NCI-H2081 (cell line): ENCODE data around the gene USP54.

ENCODE experiments used
- DNase-seq, 2 experiments: peaks; one replicate each; lab custom pipeline; 2025; lab: John Stamatoyannopoulos, UW

The USP54 gene

GRCh38 chr10:73519336-73519735 lies 71.8 kb downstream of the USP54 start:
- no peak for DNase-seq

DNA sequence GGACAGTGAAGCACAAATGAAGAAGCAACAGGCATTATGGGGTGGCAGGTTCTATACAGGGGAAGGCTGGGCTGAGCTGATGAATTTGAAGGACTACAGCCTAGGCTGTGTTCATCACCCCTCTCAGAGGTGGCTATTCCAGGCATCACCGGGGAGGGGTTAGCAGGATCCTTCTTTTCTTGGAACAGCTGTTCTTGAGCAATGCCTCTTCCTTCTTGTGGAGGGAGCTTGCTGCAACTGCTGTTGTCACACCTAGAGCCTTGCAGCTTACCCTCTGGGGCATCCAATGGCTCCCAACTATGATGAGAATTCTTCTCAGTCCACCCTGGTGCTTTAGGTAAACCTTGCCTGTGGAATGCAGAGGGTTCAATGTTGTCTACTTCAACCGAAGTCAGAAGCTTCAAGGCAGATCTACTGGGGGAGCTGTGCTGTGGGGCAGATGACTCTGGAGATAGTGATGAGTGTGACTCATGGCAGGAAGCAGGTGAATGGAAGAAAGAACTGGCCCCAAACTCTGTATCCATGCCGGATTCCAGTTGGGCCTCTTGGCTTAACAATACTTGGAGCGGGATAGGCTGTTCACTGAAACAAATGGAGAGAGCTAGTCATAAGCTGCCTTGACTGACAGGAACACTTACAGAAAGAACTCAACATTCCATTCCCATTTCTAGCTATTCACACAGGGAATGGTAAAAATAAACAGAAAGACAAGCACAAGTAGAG lies 73.8 kb downstream of the USP54 start:
- no peak for DNase-seq

DNA sequence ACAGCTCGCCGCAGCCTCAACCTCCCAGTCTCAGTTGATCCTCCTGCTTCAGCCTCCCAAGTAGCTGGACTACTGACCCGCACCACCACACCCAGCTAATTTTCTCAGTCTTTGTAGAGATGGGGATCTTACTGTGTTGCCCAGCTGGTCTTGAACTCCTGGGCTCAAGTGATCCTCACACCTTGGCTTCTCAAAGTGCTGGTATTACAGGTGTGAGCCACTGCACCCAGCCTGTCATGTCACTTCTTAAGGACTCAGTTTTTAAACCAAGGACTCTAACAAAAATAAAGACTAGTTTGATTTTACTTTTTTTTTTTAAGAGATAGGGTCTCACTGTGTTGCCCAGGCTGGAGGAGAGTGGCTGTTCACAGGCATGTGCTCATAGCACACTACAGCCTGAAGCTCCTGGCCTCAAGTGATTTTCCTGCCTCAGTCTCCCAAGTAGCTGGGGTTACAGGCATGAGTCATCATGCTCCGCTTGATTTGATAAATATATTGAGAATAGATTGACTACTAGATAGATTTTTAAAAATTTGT lies 78.9 kb downstream of the USP54 start:
- DNase-seq, result no peak

DNA sequence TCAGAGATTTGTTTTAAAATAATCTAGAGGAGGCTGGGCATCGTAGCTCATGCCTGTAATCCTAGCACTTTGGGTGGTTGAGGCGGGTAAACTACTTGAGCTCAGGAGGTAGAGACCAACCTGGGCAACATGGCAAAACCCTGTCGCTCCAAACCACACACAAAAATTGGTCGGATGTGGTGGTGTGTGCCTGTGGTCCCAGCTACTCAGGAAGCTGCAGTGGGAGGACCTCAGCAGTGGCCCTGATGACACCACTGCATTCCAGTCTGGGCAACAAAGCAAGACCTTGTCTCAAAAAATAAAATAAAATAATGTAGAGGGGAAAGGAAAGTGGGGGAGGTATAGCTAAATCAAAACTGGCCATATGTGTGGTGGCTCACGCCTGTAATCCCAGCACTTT lies 81.4 kb downstream of the USP54 start:
- DNase-seq, result no peak

DNA sequence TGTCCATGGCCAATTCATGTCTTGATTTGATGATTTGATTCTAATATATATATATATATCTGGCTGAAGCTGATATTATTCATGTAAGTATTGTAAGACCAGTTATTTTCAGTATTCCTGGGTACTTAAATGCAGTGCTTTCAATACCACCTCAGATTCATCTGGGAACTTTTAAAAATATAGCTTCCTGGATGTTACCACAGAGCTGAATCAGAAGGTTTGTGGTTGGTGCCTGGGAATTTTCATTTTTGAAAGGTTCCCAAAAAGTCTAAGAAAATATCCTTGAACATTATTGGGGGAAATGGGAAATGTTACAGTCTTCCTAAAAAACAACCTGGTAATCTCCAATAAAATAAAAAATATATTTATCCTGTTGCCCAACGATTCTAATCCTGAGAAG lies 84.7 kb downstream of the USP54 start:
- no peak for DNase-seq

DNA sequence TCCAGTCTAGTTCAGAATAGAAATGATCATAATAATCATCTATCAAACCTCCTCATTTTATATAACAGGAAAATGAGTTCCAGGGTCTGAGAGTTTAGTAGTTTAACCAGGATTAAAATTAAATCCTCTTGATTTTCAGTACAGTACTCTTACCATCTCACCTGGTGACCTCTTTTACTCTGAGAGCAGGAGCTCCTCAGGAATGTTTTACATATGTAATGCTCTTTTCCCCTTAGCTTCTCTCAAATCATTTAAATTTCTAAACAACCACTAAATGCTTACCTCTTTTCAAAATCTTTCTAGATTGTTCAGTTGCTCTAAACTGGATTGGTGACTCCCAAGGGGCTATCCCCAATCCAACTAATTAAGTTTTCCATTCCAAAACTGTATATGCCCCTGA lies 85.1 kb downstream of the USP54 start:
- DNase-seq, result no peak

DNA sequence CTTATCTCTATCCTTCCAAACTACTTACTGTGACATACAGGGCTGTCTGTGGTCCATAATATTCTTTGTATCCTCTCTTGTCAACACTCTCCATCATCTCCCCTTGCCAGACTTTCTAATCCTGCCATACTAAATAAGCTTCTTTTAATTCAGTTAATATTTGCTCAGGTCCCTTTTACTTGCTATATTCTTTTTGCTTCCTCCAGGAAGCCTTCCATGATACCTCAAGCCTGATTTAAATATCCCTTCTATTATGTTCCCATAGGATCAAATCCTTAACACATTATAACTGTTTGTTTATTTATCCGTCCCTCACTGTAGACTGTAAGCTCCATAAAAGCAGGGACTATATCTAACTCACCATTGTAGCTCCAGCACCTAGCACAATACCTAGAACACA lies 88.1 kb downstream of the USP54 start:
- DNase-seq, result no peak

- DNase-seq, result no peak
Observed at GRCh38 chr10:73501651-73502050, 89.5 kb downstream of the USP54 start.

- no peak for DNase-seq
Observed at GRCh38 chr10:73497623-73498022, 93.5 kb downstream of the USP54 start.

- DNase-seq, result peak; percentile 88 to 93
Observed at GRCh38 chr10:73495884-73496674, 95.1 kb downstream of the USP54 start, which contains the start of gene PPP3CB. TSS of gene PPP3CB (minus strand) at chr10:73496024. CDS start at chr10:73495889, 135 bp downstream.

GRCh38 chr10:73495226-73495883 lies 95.8 kb downstream of the USP54 start:
- DNase-seq, result peak; percentile 58 to 79

GRCh38 chr10:73494877-73495225 lies 96.3 kb downstream of the USP54 start:
- DNase-seq, result no peak

GRCh38 chr10:73494213-73494612 lies 96.9 kb downstream of the USP54 start:
- no peak for DNase-seq

DNA sequence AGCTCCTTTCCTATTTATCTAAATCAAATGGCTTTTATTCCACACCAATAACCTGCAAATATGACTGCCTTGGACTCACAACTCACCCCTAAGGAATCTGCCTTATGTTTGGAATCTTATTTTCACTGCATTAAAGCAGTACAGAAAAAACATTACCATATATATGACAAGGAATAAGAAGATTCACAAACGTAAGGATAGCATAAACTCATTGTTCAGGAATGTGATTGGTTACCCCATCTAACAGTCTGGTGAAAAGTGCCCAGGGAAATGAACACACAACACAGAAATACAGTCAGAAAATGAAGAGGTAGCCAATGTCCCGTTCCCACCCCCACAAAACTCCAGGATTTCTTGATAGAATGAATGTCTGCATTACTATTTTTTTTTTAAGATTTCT lies 97.4 kb downstream of the USP54 start:
- no peak for DNase-seq

GRCh38 chr10:73486601-73487000 lies 104.5 kb downstream of the USP54 start:
- DNase-seq, result no peak

DNA sequence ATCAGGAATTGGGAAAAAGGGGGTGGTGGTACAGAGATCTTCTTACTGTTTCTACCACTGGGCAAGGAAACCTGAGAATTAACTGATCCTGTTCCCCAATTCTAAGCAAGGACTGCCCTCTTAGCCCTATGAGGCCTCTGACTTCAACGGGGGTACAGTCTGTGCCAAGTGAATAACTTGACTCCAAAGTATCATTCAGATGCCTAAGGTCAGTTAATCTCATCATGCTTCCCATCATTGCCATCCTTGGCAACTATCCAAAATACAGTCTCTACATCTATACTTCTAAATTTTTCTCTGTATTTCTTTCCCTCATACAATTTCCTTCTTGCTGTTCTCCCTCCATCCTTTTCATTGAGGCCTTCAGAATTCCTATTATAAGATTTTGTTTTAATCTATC lies 105.8 kb downstream of the USP54 start:
- no peak for DNase-seq

DNA sequence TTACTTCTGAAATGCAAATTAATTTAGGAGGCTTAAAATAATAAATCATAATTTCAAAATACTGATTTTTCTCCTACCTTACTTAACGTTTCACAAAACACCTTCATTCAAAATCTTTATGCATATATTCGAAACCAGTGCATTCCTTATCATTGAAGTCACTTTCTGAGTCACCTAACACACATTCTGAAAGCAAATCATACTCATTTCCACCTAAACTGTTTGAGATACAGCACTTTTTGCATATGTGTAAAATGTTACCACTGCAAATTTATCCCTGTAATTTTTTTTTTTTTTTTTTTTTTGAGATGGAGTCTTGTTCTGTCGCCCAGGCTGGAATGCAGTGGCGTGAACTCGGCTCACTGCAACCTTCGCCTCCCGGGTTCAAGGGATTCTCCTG lies 111.0 kb downstream of the USP54 start:
- DNase-seq, result no peak

GRCh38 chr10:73478636-73479035 lies 112.5 kb downstream of the USP54 start:
- DNase-seq, result no peak

- no peak for DNase-seq
Observed at GRCh38 chr10:73471226-73471625, 119.9 kb downstream of the USP54 start.

- no peak for DNase-seq
Observed at GRCh38 chr10:73469579-73469978, 121.6 kb downstream of the USP54 start.

- no peak for DNase-seq
Observed at GRCh38 chr10:73467206-73467605, 123.9 kb downstream of the USP54 start.

DNA sequence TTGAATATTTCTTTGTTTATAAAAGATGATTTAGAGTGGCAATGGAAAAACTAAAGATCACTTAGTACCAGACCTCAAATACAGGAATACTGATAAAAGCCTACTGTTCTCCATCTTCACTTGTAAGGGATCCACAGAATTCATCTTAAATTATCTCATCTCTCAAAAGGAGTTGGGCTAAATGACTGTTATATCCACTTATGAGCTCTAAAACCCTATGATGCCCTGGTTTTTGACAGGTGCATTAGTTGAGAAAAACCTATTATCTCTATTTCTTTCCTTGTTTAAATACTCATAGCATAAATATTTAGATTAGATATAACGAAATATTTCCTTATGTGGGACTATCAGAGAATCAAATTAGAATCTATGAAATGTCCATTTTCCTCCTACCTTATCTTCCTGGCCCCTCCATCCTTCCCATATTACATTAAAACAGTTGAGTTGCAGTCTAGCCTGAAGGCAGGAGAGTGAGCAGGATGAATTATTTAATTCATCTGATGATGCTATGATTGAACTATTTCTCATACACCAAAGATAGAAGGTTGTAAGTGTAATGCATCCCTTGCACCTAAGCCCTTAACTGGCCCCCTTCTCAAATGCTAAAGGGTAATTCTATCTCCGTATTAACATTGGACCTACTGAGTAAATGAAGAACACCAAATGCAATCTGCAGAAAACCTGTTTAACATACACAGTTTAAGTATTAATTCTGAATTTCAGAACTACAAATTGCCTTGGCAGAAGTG lies 125.0 kb downstream of the USP54 start:
- DNase-seq, result no peak
